ENCODE measurements around the gene WBP2NL. TPM values are rescaled to one million over a fixed set of nuclear protein-coding genes. Genes with fewer than 3 reads are reported as not detected.

Gene WBP2NL
- total RNA-seq, 1 donor = 0.72 TPM

DNA sequence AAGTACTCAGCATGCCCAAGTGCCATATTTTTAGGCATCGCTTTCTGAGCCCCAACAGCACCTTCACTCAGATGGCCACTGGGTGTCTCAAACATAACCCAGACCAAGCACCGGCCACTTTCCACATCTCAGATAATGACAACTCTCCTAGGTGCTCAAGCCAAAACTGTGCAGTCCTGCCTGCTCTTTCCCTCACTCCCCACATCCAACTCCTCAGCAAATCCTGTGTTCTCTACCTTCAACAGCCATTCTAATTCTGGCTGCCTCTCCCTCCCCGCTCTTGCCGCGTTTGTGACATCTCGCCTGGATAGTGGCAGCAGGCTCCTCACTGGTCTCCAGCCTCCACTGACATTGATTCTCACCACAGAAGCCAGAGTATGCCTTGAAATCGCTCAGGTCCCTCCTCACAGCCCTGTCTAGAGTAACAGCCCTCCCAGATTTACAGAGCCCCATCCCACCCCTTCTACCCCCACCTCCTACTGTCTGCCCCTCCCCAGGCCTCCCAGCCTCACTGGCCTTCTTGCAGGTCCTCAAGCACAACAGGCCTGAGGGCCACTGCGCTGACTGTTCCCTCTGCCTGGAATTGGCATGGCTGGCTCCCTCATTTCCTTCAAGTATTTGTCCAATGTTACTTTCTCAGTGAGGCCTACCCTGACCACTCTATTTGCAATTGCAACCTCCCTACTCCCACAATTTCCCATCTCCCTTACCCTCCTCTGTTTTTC is 74.2 kb downstream of the WBP2NL start:
- H2AFZ ChIP-seq (ENCODE audit: low read length) = no peak overlapping the region
- H3K4me2 ChIP-seq (ENCODE audit: insufficient read depth, low read length) = no peak overlapping the region
- H3K4me1 ChIP-seq (ENCODE audit: insufficient read depth, low read length) = peaks cover 30% of the 10 kb centered on the region
- no peak overlapping the region for H3K27ac ChIP-seq (ENCODE audit: low read depth, low read length)
- peaks cover 23% of the 10 kb centered on the region for H3K36me3 ChIP-seq (ENCODE audit: insufficient read depth, low read length)
- peak; percentile 11 for DNase-seq (ENCODE audit: insufficient read length, low spot score, missing footprints)
- no peaks in the 10 kb centered on the region for H3K27me3 ChIP-seq (ENCODE audit: insufficient read depth, low read length)
- no peaks in the 10 kb centered on the region for H4K20me1 ChIP-seq (ENCODE audit: insufficient read depth, low read length)
- H3K79me2 ChIP-seq (ENCODE audit: insufficient read depth, low read length) = peaks cover 25% of the 10 kb centered on the region
- no peaks in the 10 kb centered on the region for H3K9me3 ChIP-seq (ENCODE audit: low read depth, low read length)
- no peak overlapping the region for H3K4me3 ChIP-seq (ENCODE audit: insufficient read depth, low read length)
- TF ChIP-seq, protein P1, sequence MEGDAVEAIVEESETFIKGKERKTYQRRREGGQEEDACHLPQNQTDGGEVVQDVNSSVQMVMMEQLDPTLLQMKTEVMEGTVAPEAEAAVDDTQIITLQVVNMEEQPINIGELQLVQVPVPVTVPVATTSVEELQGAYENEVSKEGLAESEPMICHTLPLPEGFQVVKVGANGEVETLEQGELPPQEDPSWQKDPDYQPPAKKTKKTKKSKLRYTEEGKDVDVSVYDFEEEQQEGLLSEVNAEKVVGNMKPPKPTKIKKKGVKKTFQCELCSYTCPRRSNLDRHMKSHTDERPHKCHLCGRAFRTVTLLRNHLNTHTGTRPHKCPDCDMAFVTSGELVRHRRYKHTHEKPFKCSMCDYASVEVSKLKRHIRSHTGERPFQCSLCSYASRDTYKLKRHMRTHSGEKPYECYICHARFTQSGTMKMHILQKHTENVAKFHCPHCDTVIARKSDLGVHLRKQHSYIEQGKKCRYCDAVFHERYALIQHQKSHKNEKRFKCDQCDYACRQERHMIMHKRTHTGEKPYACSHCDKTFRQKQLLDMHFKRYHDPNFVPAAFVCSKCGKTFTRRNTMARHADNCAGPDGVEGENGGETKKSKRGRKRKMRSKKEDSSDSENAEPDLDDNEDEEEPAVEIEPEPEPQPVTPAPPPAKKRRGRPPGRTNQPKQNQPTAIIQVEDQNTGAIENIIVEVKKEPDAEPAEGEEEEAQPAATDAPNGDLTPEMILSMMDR (IDR thresholded peaks at IDR 0.05; ENCODE audit: extremely low read depth, low read depth, low read length) = peak; percentile 16

DNA sequence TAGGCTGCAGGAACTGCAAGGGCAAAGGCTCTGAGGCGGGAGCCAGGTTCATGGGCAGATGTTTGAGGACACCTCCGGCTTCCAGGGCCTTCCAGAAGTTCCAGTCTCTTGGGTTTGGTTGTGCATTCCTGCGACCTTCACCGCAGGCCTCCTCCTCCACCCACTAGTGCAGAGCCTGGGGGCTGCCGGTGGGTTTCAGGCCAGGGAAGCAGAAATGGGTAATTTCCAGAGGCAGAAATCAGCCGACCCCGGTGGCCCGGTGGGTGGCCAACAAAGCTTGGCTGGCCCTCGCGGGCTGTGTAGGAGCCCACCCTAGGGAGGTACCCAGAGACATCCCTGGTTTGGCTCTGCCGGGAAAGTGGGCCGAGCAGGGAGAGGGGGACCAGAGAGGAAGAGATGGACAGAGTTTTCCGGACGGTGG is 75.0 kb downstream of the WBP2NL start:
- Histone ChIP-seq H3K4me1 (ENCODE audit: insufficient read depth, low read length) (peaks cover 32% of the 10 kb centered on the region), H3K4me2 (ENCODE audit: insufficient read depth, low read length) (peak overlapping the region; percentile 84), H2AFZ (ENCODE audit: low read length) (peak overlapping the region; percentile 70), H3K27ac (ENCODE audit: low read depth, low read length) (peak overlapping the region; percentile 84), H4K20me1 (ENCODE audit: insufficient read depth, low read length) (no peaks in the 10 kb centered on the region), H3K9me3 (ENCODE audit: low read depth, low read length) (no peaks in the 10 kb centered on the region), H3K36me3 (ENCODE audit: insufficient read depth, low read length) (peaks cover 30% of the 10 kb centered on the region), H3K27me3 (ENCODE audit: insufficient read depth, low read length) (no peaks in the 10 kb centered on the region), H3K4me3 (ENCODE audit: insufficient read depth, low read length) (peak overlapping the region; percentile 87), H3K79me2 (ENCODE audit: insufficient read depth, low read length) (peaks cover 25% of the 10 kb centered on the region)
- DNase-seq (ENCODE audit: insufficient read length, low spot score, missing footprints) = peak; percentile 84
- TF ChIP-seq, protein P1 (IDR thresholded peaks at IDR 0.05; ENCODE audit: extremely low read depth, low read depth, low read length) = no peak

DNA sequence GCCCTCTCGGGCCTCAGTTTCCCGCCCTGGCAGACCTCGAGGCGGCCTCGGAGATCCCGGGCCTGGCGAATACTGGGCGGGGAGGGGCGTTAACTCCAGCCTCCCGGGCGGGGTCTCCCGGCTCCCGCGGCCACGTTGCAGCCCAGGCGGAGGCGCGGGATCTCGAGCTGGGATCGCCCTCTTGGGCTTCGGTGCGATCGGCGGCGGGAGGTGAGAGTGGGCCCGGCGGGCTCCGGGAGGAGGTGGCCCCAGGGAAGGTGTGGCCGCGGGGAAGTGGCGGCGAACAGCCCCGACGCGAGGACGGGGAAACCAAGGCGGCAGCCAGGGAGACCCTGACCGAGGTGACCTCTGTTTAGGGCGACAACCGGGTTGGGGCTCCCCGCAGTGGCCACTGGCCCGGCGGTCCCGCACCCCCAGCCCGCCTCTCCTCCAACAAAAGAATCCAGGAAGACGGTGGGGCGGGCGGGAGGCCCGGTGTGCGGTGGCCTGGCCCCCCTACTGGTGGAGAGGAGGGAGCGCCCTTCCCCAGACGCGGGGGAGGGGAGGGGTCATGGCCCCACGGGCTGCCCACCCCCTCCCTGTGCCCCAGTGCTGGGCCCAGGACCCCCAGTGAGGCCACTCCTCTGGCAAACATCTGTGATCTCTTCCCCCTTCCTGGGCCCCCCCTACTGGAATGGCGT is 75.7 kb downstream of the WBP2NL start, which contains the start of gene PHETA2:
PHETA2 (plus strand) TSS at position 117 of the 680 bp plus-strand sequence. CDS start 3,046 bp downstream, outside the sequence.
- DNase-seq (ENCODE audit: insufficient read length, low spot score, missing footprints) = peak; percentile 91
- Histone ChIP-seq H3K27ac (ENCODE audit: low read depth, low read length) (peak within 1 kb of the TSS; percentile 84), H4K20me1 (ENCODE audit: insufficient read depth, low read length) (no peaks in the 10 kb centered on the region), H3K27me3 (ENCODE audit: insufficient read depth, low read length) (no peaks in the 10 kb centered on the region), H3K4me1 (ENCODE audit: insufficient read depth, low read length) (peaks cover 38% of the 10 kb centered on the region), H3K79me2 (ENCODE audit: insufficient read depth, low read length) (peaks cover 25% of the 10 kb centered on the region), H3K36me3 (ENCODE audit: insufficient read depth, low read length) (peaks cover 30% of the 10 kb centered on the region), H3K4me3 (ENCODE audit: insufficient read depth, low read length) (peak within 1 kb of the TSS; percentile 87), H3K4me2 (ENCODE audit: insufficient read depth, low read length) (peak within 1 kb of the TSS; percentile 84), H3K9me3 (ENCODE audit: low read depth, low read length) (no peaks in the 10 kb centered on the region), H2AFZ (ENCODE audit: low read length) (peak within 1 kb of the TSS; percentile 70)
- TF ChIP-seq, protein P1 (IDR thresholded peaks at IDR 0.05; ENCODE audit: extremely low read depth, low read depth, low read length) = peak; percentile 35
